Posterior vena cava (tissue), 2 donors: ENCODE data around the gene CTDSP2. TPM values are rescaled to one million over a fixed set of nuclear protein-coding genes. Genes with fewer than 3 reads are reported as not detected.
"Not testable (repeated sequence)": the region's sequence is repeated elsewhere in the genome, so short reads cannot be mapped to it uniquely, and the experiment has no call there.

Source experiments
- DNase-seq: peaks from one replicate; pipeline ENCODE4 v3.0.0-alpha.2; 2020; ENCODE audit warnings: low spot score
- intact Hi-C, 2 donors: fragments of 100-400 bp; cut with DNase I; formaldehyde crosslinking; loops; one replicate each; pipeline versions ENCODE4 v1.14.1 to v1.14.2; 2022 to 2023
- total RNA-seq, 2 donors: library from RNA; stranded (reverse); fragmentation: NEBNext Ultra II Directional; extraction: Animal tissue kit (Norgen Biotek cat#: 25700); gene quantifications; one replicate each; pipeline ENCODE4 v1.2.1, GENCODE V29; 2021
- donor health status: DM: yes; HTN: yes; CAD: no.
- donor health status: DM: yes; HTN: yes; CAD: no.

CTDSP2 gene
- total RNA-seq, 2 donors from 2014 or later: 135 to 138 TPM

DNA sequence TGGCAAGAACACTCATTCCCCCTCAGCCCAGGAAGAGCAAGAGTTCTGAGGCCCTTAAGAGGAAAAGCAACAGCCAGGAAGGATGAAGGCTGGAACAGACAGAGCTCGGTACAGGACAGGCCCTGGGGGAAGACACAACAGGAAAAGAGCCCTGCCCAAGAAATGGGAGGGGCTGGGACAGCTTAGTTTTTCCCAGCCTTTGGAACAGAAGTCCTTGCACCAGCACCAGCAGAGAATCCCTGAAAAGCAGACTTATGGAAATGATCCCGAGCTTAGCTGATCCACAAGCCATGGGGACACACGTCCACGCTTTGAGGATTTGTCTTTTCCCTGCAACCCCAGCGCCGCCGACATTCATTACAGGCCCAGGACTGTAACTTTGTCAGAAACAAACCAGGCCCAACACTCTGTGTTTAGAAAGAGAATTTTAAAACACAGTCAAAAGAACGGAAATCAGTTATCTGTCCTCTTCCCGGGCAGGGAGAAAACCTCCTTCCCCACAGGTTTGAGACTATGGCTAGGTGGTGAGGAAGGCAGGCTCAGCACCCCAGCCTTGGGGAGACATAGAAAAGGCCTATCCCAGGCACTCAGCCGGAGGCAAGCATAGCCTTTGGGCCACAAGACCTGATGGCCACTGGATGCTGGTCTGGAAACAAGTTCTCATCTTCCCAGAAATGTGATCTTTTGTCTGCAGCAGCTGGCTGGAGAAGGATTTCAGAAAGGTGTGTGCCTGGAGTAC, 24.0 kb downstream of the CTDSP2 start:
- no peak for DNase-seq
- intact Hi-C loops: loop anchor here in 1 of 2 donors (10.0 kb wide), 1 partner anchor 558 kb away; no protein-coding TSS in a partner anchor

DNA sequence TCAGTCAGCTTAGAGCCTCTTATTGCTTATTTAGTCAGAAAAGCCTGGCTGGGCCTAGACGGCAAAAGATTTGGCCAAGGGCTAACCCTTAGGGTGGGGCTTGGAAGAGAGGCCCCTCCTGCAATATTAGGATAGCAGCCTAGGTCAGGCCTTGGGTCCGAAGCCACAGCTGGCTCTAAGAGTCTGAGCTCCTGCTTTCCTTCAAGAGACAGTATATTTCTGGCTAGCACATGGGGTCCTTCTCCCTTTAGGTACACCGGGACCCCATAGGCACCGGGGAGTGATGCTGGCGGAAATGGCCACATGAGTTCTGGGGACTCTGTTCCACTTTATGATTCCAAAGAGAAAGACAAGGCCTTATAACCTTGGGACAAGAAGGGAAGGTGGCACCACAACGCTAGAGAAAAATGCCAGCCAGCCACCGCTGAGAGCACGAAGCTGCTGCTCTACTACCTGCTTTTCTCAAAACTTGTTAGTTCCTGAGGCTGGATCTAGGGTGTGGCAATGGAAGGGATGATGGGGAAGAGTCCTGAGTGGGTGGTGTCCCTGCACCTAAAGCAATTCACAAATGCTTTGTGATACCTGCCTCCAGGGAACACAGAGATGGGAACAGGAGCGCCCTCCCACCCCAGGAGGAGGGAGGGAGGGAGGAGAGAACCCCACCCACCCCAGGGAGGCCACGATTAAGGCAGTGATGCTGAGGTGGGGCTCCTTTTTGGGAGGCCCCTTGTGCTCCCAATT, 24.9 kb downstream of the CTDSP2 start:
- intact Hi-C loops: loop anchor here in 1 of 2 donors (10.0 kb wide), 1 partner anchor 557 kb away; no protein-coding TSS in a partner anchor
- no peak for DNase-seq

DNA sequence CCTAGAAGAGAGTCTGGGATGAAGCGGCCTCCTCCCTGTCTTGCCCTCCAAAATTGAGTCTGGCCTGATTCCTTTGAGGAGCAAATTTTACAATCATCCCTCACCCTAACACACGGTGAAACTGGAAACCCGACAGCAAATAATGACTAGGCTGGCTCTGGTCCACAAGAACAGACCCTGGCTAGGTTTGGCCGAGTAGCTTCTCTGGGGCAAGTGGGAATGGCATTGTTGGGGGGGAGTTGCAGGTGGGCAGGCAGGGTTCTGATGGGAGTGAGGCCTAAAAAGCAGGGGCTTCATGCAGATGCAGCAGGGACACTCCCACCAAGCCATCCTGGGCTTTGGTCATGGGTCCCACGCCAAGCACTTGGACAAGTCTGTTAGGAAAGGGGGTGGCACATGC, 25.5 kb downstream of the CTDSP2 start:
- DNase-seq: not testable (repeated sequence)
- intact Hi-C loops: loop anchor here in 1 of 2 donors (10.0 kb wide), 1 partner anchor 556 kb away; no protein-coding TSS in a partner anchor

DNA sequence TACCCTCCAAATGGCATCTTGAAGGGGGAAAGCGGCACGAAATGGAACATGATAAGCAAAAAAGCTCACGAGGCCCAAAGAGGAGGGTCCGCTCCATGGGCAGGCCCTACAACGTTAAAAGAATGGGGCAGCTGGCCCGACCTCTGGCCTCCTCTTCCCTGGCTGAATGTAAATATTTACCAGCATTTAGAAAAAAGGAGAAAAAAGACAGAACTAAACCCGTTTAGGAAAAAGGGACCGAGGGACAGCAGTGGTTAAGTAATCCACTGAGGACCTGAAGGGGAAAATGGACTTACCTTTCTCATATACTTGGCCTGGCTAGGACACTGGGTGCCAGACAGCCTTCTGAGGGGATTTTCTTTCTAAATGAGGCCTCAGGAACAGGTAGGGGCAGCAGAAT, 26.4 kb downstream of the CTDSP2 start:
- intact Hi-C loops: loop anchor here in 1 of 2 donors (10.0 kb wide), 1 partner anchor 555 kb away; no protein-coding TSS in a partner anchor
- not testable (repeated sequence) for DNase-seq

DNA sequence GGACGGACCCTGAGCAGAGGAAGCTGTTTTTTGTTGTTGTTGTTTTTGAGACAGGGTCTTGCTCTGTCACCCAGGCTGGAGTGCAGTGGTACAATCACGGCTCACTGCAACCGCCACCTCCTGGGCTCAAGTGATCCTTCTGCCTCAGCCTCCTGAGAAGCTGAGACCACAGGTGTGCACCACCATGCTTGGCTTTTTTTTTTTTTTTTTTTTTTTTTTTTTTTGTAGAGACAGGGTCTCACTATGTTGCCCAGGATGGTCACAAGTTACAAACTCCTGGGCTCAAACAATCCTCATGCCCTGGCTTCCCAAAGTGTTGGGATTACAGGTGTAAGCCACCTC, 28.6 kb downstream of the CTDSP2 start:
- intact Hi-C loops, DNase-seq: not testable (repeated sequence)

DNA sequence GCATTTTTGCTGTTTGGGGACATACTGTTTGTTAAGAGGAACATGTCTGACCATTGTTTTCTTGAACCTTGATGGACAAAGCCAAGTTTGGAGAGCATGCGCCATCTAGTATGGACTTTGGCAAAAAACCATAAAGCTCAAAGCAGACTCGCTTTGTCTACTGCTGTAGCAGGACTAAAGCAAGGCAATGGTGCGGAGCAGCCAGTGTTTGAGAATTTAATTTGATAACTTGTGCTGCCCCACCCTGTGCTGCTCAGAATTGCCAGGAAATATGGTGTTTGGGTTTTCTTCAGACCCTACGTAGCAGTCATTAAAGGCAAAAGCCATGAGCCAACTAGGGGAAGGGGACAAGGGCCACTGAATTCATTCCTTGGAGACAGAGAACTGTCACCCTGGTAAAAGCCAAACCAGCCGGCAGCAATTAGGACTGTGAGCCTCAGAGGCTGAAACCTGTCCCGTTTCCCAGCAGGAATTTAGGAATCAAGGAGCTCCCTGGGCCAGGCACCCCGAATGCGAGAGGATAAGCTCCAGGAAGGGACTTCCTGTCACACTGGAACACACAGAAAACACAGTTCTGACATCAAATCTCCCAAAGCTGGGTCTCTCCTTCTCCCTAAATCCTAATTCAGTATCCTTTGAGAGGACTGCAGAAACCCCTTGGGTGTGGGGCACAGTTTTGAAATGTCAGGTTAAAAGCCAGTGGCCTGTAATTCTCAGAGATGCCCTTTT, 29.1 kb downstream of the CTDSP2 start:
- intact Hi-C loops: no loop called here
- DNase-seq: peak; percentile 31

DNA sequence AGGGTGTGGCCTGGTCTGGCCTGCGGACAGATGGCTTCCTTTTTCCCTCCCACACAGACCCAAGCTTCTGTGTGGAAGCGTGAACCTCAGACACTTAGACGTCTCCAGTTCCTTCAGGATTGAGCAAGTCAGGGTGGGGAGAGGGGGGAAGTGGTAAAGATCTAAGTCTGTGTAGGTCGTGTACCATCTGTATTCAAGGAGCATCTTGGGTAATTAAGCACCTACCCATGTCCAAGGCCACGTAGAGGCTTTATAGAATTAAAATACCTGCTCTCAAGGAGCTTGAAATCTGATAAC, 29.7 kb downstream of the CTDSP2 start:
- DNase-seq: peak; percentile 80
- intact Hi-C loops: no loop called here

DNA sequence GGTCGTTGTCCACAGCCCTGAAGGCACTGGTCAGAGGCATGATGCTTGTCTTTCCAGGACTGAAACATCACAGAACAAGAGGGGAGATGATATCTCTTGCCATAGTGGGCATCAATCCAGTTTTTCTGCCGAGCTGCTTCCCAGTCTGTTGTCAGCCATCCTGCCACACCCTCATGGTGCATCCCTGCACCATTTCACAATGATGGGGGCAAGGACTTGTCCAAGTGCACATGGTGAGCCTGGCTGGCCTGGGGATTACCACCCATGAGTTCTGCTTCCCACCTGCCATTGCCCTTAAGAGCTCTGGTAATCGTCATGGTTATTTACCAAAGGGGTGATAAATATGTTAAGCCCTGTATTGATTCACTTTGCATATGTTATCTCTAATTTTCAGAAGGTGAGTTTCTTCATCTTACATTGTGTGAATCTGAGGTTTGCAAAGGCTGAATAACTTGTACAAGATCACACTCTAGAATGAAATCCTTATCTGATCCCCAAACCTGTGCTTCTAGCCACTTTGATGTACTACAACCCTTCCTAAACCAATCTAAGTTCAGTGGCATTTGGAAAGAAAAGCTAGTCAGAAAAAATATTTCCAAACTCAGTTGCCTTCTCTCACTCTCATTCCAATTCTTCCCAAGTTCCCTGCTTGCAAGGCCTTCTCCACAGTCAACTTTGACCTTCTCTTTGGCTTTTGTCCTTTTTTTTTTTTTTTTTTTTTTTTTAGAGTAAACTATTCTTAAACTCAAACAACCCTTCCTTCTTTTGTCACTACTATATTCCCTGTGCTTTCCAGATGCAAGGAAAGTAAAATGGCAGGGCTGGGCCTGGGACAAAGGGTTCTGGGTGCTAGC, 30.3 kb downstream of the CTDSP2 start:
- intact Hi-C loops: no loop called here
- DNase-seq: peak; percentile 64

DNA sequence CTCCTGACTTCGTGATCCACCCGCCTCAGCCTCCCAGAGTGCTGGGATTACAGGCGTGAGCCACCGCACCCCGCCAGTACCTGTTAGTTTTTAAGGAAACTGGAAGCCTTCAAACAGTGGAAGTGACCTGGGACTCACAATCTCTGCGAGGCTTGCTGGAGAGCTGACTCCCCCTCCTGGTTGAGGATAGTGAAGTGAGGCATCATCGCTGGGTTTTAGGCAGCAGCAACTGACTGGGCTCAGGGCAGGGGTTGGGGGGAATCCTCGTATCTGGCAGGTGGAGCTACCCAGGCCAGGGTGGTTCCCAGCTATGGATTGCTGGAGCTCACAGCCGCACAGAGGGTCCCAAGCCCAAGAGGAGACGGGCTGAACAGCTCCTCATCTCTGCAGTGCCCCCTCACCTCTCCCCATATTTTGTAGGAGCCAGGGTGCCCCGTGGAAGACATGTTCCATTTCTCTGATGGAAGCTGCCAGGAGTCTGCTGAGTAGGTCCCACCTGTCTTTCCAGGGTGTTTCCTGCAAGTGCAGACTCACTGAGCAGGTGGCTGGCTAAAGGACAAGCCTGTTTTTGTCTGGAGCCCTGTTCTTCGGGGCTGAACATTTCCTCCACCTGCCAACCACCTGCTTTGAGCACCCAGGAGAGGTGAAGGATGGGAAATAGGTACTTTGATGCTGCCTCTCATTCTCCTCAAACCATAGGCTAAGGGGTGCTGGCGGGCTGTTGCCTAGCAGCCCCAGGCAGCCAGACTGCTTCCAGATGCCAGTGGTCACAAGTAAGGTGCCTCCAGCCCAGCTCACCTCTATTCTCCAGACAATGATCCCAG, 31.1 kb downstream of the CTDSP2 start:
- intact Hi-C loops: no loop called here

DNA sequence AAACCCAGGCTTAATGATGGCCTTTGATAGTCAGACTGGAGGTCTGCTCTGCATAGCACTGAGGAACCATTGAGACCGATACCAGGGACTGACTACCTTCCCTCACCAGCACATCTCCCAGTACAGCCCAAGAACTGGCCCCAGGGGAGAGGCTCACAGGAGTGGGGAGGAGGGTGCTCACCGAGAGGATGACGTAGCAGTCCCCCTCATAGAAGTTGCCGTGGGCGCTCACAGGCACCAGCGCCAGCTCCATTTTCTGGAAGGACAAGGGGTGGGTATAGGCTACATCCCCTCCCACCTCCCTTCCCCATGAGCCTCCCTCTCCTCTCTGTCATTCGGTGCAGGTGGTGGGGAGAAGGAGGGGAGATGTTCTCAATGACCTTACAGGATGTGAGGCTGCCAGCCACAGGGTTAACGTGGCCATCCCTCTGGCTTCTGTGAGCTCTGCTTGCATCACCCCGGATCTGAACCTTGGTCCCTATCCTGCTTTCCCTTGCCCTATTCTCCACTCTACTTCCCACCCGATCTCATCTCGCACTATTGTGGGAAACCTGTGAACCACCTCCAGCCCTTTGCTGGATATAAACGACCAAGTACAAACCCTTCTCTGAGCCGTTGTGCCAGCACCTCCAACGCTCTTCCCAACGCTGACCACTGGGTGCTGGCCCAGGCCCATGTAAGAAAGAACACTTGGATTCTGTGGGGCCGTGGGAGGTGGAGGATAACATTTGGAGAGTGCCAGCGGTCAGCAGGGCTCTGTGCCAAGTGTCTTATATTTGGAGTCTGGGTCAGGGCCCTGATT, 32.4 kb downstream of the CTDSP2 start:
- peak; percentile 83 for DNase-seq
- intact Hi-C loops: no loop called here

More for the DNA sequence above, 31.1 kb downstream of the CTDSP2 start:
- DNase-seq: peak; percentile 73

DNA sequence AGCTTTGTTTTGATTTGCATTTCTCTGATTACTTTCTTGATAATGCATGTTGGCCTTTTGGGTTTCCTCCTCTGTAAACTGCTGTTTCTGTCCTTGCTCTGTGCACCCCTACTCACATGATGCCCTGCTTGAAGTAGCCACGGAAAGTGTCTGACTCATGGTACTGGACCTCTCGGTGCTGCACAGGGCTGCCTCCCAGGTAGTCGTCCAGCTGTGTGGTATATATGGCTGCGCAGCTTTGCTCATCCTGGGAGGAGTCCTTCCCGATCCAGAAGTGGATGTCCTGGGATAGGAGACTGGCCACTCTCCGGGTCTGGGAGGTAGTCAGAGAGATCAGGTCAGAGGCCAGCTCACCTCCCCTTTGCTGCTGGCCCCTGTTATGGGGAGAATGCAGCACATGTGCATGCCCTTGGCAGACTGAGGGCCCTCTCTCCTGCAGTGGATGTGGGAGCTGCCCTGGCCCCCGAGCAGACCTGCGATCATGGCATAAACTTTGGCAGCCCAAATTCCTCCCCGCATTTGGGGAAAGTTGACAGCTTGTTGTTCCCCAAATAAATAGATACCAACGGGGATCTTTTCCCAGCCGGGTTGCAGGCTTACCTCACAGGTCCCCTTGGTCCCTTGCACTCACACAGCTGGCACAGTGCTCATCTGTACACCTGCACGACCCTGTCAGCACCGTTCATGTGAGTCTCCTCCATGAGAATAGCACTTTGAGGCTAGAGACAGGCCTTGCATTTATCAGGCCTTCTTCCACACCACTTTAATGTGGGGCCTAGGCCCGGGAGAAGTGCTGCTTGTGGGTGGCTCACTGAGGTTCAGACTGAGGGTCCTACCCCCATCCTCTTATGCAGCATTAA, 33.2 kb downstream of the CTDSP2 start:
- intact Hi-C loops: no loop called here

DNA sequence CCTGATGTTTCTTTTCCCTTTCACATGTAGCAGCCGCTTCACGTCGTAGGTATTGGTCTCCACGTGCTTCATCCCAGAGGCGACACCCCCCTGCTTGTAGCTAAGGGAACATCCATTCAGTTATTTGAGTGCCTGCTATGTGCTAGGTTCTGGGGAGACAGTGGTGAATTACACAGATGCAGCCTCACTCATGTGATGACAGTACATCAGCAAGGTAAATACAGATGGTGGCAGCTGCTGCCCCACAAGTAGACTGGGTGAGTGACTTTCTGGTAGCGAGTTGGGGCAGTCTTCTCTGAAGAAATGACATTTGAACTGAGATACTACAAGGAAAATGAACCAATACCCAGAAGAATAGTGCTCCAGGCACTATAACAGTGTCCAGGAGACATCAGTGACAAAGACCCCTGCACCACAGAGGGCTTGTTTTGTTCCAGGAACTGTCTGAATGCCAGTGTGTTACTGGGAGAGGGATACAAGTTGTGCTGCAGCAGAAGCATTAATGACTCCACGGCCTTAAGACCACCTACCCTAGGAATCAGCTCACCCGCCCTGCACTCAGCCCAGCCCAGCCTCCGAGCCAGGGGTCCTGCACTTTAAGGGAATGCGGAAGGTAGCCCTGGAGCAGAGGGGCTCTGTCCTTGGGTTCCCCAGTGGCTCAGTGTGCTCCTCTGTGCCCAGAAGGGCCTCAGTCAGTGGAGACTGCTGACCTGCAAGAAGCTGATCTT, 35.3 kb downstream of the CTDSP2 start:
- intact Hi-C loops: no loop called here
- DNase-seq: peak; percentile 55

More for the DNA sequence above, 33.2 kb downstream of the CTDSP2 start:
- DNase-seq: peak; percentile 70

DNA sequence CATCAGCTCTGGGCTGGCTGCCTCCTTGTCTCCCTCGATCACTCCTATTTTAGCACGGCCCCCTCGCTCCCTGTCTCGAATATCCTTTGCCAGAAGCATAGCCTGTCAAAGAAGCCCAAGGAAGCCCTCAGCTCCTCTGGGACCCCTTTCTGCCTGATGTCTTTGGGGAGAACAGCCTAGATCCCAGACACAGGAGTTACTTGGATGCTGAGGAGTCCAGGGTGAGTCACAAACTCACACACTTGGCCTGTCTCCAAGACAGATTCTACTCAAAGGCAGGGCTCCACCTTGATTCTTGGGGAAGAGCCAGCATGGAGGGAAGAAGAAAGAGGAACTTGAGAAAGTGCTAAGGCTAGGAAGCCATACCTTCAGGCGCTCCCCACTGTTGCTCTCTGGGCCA, 36.1 kb downstream of the CTDSP2 start:
- no peak for DNase-seq
- intact Hi-C loops: no loop called here

DNA sequence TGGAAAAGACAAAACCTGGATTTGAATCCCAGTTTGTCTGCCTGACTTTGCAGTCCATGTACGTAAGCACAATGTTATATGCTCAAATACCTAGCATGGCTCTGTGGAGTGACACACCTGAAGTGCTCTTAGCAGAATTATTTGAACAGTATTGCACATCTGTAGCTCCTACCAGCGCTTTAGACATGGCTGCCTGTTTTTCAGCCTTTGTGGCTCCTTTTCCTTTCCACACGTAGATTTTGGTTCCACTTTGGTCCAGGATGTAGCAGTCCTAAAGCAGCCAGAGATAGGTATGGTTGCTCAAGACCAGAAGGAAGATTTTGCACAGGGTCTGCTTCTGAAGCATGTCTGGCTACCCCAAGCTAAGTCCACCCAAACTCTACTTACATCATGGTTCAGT, 37.1 kb downstream of the CTDSP2 start:
- DNase-seq: no peak
- intact Hi-C loops: no loop called here

DNA sequence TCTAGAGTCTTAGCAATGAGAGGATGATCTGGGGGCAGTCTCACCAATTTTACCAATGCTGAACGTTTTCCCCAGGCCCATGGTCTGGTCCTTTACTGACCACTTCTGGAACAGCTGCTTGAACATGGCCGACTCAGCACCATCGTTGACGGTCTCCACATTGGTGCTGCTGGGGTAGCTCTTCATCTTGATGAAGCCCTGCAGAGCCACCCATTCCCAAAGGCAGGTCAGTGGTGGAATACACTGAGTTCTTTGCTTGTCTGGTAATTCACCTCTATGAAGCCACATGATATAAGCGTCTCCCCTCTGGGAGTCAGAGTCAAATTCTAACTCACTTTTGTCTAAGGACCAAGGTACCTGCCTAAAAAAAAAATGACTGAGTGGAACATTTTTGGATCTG, 38.2 kb downstream of the CTDSP2 start:
- intact Hi-C loops: no loop called here

DNA sequence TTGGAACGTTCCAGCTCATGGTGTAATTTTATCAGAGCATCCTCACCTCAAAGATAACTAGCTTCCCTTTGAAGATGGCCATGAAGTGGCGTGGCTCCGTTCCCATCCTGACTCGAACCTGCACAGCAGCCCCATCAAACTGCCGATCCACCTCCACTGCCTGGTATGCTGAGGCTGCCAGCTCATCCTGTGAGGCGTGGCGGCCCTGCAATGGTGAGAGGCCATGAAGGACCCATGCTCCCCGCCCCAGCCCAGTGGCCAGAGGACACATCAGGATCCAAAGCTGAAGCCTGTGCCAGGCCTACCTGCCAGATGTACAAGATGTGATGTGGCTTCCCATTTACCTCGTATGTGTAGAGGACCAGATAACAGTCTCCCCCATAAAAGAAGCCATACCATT, 39.2 kb downstream of the CTDSP2 start:
- intact Hi-C loops: no loop called here
- DNase-seq: peak; percentile 62

More for the DNA sequence above, 38.2 kb downstream of the CTDSP2 start:
- DNase-seq: peak; percentile 36
